Activated CD4-positive, CD25-positive, alpha-beta regulatory T cell (primary cell): Measurements from ENCODE around the gene GBP3.
"Not testable (repeated sequence)": the region's sequence is repeated elsewhere in the genome, so short reads cannot be mapped to it uniquely, and the experiment has no call there.

ENCODE experiments used
- DNase-seq, 4 experiments: peaks; one replicate each; lab custom pipeline; 2025; lab: John Stamatoyannopoulos, UW

GBP3 gene

GRCh38 chr1:89041119-89041641 is 18.5 kb upstream of the GBP3 start:
- no peak for DNase-seq

GRCh38 chr1:89040315-89040626 is 17.6 kb upstream of the GBP3 start:
- DNase-seq = no peak

GRCh38 chr1:89037186-89037585 is 14.5 kb upstream of the GBP3 start:
- DNase-seq = no peak

- no peak for DNase-seq
These were observed 12.4 kb upstream of the GBP3 start for GRCh38 chr1:89035080-89035479.

GRCh38 chr1:89034004-89034403 is 11.3 kb upstream of the GBP3 start:
- not testable (repeated sequence) for DNase-seq

GRCh38 chr1:89029051-89029450 is 6.4 kb upstream of the GBP3 start:
- not testable (repeated sequence) for DNase-seq

GRCh38 chr1:89025928-89026327 is 3.3 kb upstream of the GBP3 start:
- no peak for DNase-seq

GRCh38 chr1:89023026-89023425 is 360 bp upstream of the GBP3 start:
- DNase-seq = no peak

- DNase-seq = not testable (repeated sequence)
These were observed 4.3 kb downstream of the GBP3 start for GRCh38 chr1:89018318-89018717.

- DNase-seq = no peak
These were observed 14.2 kb downstream of the GBP3 start for GRCh38 chr1:89008511-89008910.

- DNase-seq = no peak
These were observed 17.1 kb downstream of the GBP3 start for GRCh38 chr1:89005286-89006151.

- DNase-seq = not testable (repeated sequence)
These were observed 20.5 kb downstream of the GBP3 start for GRCh38 chr1:89002176-89002575.

GRCh38 chr1:89001510-89001909 is 21.2 kb downstream of the GBP3 start:
- DNase-seq = no peak

- DNase-seq = no peak
These were observed 23.9 kb downstream of the GBP3 start for GRCh38 chr1:88998716-88999115.

GRCh38 chr1:88990426-88990825 is 32.2 kb downstream of the GBP3 start:
- DNase-seq = no peak

GRCh38 chr1:88985692-88986091 is 37.0 kb downstream of the GBP3 start:
- DNase-seq = no peak

GRCh38 chr1:88985032-88985431 is 37.6 kb downstream of the GBP3 start:
- DNase-seq = no peak

GRCh38 chr1:88984569-88984968 is 38.1 kb downstream of the GBP3 start:
- no peak for DNase-seq

GRCh38 chr1:88983791-88984559 is 38.7 kb downstream of the GBP3 start:
- no peak for DNase-seq

- no peak for DNase-seq
These were observed 40.6 kb downstream of the GBP3 start for GRCh38 chr1:88982055-88982454.

GRCh38 chr1:88981506-88981905 is 41.2 kb downstream of the GBP3 start:
- DNase-seq = not testable (repeated sequence)

- DNase-seq = no peak
These were observed 41.8 kb downstream of the GBP3 start for GRCh38 chr1:88980870-88981269.

GRCh38 chr1:88979749-88980116 is 42.9 kb downstream of the GBP3 start:
- no peak for DNase-seq
